Right lobe of liver (tissue), 6 donors: ENCODE measurements around the gene ZNF14. TPM values are rescaled to one million over a fixed set of nuclear protein-coding genes. Genes with fewer than 3 reads are reported as not detected.

Experiments used
- ATAC-seq, 4 donors: fragments of 200-7000 bp; cut with Tn5 transposase; one replicate each; pipeline ENCODE4 v1.9.1; 2020; ENCODE audit warnings: mild to moderate bottlenecking in 4 of 4, moderate library complexity in 4 of 4
- DNase-seq, 3 donors: peaks; one replicate each; pipeline ENCODE4 v3.0.0-alpha.2; 2020
- H3K27ac ChIP-seq, 3 donors: fragments of 200-600 bp; one replicate each; pipeline ENCODE4 v1.8.0; 2022
- H3K27me3 ChIP-seq, 2 donors: fragments of 200-600 bp; one replicate each; pipeline ENCODE4 v1.8.0; 2022
- H3K36me3 ChIP-seq, 4 donors: fragments of 200-600 bp; sonication (generic) in 1 of 4; one replicate each; pipeline versions ENCODE4 v1.5.1 to v1.8.0; 2017 to 2022; ENCODE audit warnings: control low read depth in 1 of 4
- H3K4me1 ChIP-seq, 4 donors: fragments of 200-600 bp; sonication (generic) in 1 of 4; one replicate each; pipeline versions ENCODE4 v1.5.1 to v1.8.0; 2017 to 2022; ENCODE audit warnings: control low read depth in 1 of 4
- H3K4me3 ChIP-seq, 3 donors: fragments of 200-600 bp; one replicate each; pipeline ENCODE4 v1.8.0; 2022
- H3K9me3 ChIP-seq, 4 donors: fragments of 200-600 bp; sonication (generic) in 1 of 4; one replicate each; pipeline versions ENCODE4 v1.5.1 to v1.8.0; 2017 to 2022; ENCODE audit warnings: control low read depth in 1 of 4
- CTCF ChIP-seq, 4 donors: fragments of 200-600 bp in 3 of 4; fragments of 450-650 bp in 1 of 4; IDR thresholded peaks; one replicate each; pipeline versions ENCODE4 v1.5.1 to v1.8.0; 2016 to 2022; ENCODE audit warnings: antibody characterized with exemption in 4 of 4, mild to moderate bottlenecking in 2 of 4
- POLR2A ChIP-seq: fragments of 450-650 bp; IDR thresholded peaks from one replicate; pipeline ENCODE4 v1.6.1; 2017; ENCODE audit warnings: antibody characterized with exemption, mild to moderate bottlenecking
- WGBS: methylation state at CpG from one replicate; pipeline ENCODE4 v1.1.6; 2018; ENCODE audit warnings: low coverage, low lambda C conversion rate; ENCODE audit not compliant: insufficient coverage; ENCODE audit errors: missing lambda C conversion rate; 5-methylcytosine and 5-hydroxymethylcytosine counted together
- intact Hi-C, 2 donors: fragments of 100-400 bp; cut with DNase I; formaldehyde crosslinking; loops; one replicate each; pipeline versions ENCODE4 v1.11.2 to v1.14.1; 2022
- total RNA-seq, 6 experiments: library from RNA; depleted of rRNA in 2 of 6; stranded (reverse); fragments of >200 nt in 2 of 6; fragmentation: NEBNext Ultra II Directional in 3 of 6; extraction: Animal tissue kit (Norgen Biotek cat#: 25700) in 3 of 6; gene quantifications; one replicate each; pipeline versions ENCODE4 v1.1.0 to v1.2.4, GENCODE V29; 2016 to 2023
- donor health status: DM: no; HTN: yes; CAD: no.
- donor health status: DM: no; HTN: no; CAD: no.
- donor health status: DM: no; HTN: no; CAD: no.
- donor health status: DM: no; HTN: yes; CAD: no.
- donor health status: DM: no; HTN: yes; CAD: no.

The ZNF14 gene
- total RNA-seq, 6 experiments from 2014 or later = 0.25 to 0.67 (median 0.41) TPM

- WGBS = 94% methylated on average over 20 of the region's 20 CpGs
- no peak for TF ChIP-seq CTCF (IDR thresholded peaks at IDR 0.05)
- TF ChIP-seq POLR2A = no peak
- Histone ChIP-seq H3K4me3 (no peak overlapping the region), H3K27ac (no peak overlapping the region), H3K9me3 (peaks cover 0 to 39% (median 14%) of the 10 kb centered on the region in 4 donors), H3K27me3 (no peaks in the 10 kb centered on the region), H3K4me1 (no peaks in the 10 kb centered on the region), H3K36me3 (peaks cover 0 to 36% (median 6%) of the 10 kb centered on the region in 4 donors)
- ATAC-seq (no peak), DNase-seq (no peak)
- intact Hi-C loops = no loop called here
These were observed 53.5 kb downstream of the ZNF14 start for GRCh38 chr19:19679176-19680073.

- peaks cover 0 to 39% (median 13%) of the 10 kb centered on the region in 4 donors for H3K9me3 ChIP-seq
- intact Hi-C loops = no loop called here
- H3K27ac ChIP-seq = no peak overlapping the region
- H3K4me1 ChIP-seq = no peaks in the 10 kb centered on the region
- peaks cover 0 to 36% (median 6%) of the 10 kb centered on the region in 4 donors for H3K36me3 ChIP-seq
- no peak for TF ChIP-seq CTCF (IDR thresholded peaks at IDR 0.05)
- no peak for TF ChIP-seq POLR2A
- ATAC-seq (no peak), DNase-seq (no peak)
- H3K4me3 ChIP-seq = no peak overlapping the region
- H3K27me3 ChIP-seq = no peaks in the 10 kb centered on the region
- 94% methylated on average over 5 of the region's 7 CpGs for WGBS
These were observed 55.3 kb downstream of the ZNF14 start for GRCh38 chr19:19677579-19677978.

- Histone ChIP-seq H3K9me3 (peaks cover 0 to 24% (median 11%) of the 10 kb centered on the region in 4 donors), H3K4me3 (no peak overlapping the region), H3K36me3 (peaks cover 0 to 29% (median 4%) of the 10 kb centered on the region in 4 donors), H3K27ac (no peak overlapping the region), H3K4me1 (no peaks in the 10 kb centered on the region), H3K27me3 (no peaks in the 10 kb centered on the region)
- DNase-seq (no peak), ATAC-seq (no peak)
- intact Hi-C loops = no loop called here
- no peak for TF ChIP-seq CTCF (IDR thresholded peaks at IDR 0.05)
- no peak for TF ChIP-seq POLR2A
- WGBS = 96% methylated on average over 6 of the region's 6 CpGs
These were observed 58.6 kb downstream of the ZNF14 start for GRCh38 chr19:19674315-19674714.

- intact Hi-C loops = no loop called here
- Histone ChIP-seq H3K27ac (no peak overlapping the region), H3K27me3 (no peaks in the 10 kb centered on the region), H3K9me3 (peaks cover 0 to 12% (median 3%) of the 10 kb centered on the region in 4 donors), H3K36me3 (peaks cover 0 to 20% (median 0%) of the 10 kb centered on the region in 4 donors), H3K4me3 (no peak overlapping the region), H3K4me1 (no peaks in the 10 kb centered on the region)
- TF ChIP-seq POLR2A (no peak), CTCF (IDR thresholded peaks at IDR 0.05) (no peak)
- WGBS = 83% methylated on average over 3 of the region's 3 CpGs
- DNase-seq = no peak
- ATAC-seq = no peak
These were observed 60.1 kb downstream of the ZNF14 start for GRCh38 chr19:19672816-19673215.
